GM12892 (cell line): Measurements from ENCODE around the gene RBMS2.

Experiments
- POLR2A ChIP-seq: IDR thresholded peaks from 2 replicates; pipeline ENCODE4 v1.6.1; 2011; ENCODE audit warnings: low read depth, low read length, control low read depth
- POLR2AphosphoS5 ChIP-seq: IDR thresholded peaks from 2 replicates; pipeline ENCODE4 v1.6.1; 2011; ENCODE audit warnings: low read depth, low read length, control low read depth
- TAF1 ChIP-seq: IDR thresholded peaks from 2 replicates; pipeline ENCODE4 v1.6.1; 2011; ENCODE audit warnings: low read depth, mild to moderate bottlenecking, control low read depth, low read length, borderline replicate concordance

DNA sequence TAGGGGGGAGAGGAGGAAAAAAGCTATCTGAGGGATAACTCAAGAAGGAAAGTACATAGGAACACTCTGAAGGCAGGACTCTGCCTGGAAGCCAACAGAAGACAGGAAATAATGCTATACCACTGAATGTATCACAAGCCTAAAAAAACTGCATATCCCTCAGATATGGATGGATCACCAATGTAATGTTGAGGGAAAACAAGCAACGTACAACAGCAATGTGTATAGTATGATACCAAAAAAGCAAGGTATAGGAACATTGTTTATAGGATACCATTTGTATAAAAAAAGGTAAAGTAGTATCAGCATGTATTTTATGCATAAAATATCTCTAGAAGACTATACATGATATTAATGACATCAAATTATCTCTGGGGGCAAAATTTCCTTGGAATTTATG, 37.1 kb upstream of the RBMS2 start:
- TF ChIP-seq POLR2AphosphoS5 (no peak), POLR2A (no peak), TAF1 (no peak)
